Mesothelial cell of epicardium (in vitro differentiated cells): ENCODE measurements around the gene CDH26. TPM values are rescaled to one million over a fixed set of nuclear protein-coding genes. Genes with fewer than 3 reads are reported as not detected.

ENCODE experiments used
- DNase-seq, 2 experiments: peaks; one replicate each; pipeline ENCODE4 v3.0.0; 2021; ENCODE audit warnings: low spot score in 2 of 2; ENCODE audit not compliant: unreplicated experiment in 2 of 2
- H3K27ac Mint-ChIP-seq: 2 replicates; pipeline ENCODE4 v1.8.0; 2021; ENCODE audit warnings: mixed read lengths
- H3K27me3 Mint-ChIP-seq: 2 replicates; pipeline ENCODE4 v1.8.0; 2021; ENCODE audit warnings: low read depth, mixed read lengths
- H3K36me3 Mint-ChIP-seq: 2 replicates; pipeline ENCODE4 v1.8.0; 2021; ENCODE audit warnings: mixed read lengths
- H3K4me1 Mint-ChIP-seq: 2 replicates; pipeline ENCODE4 v1.8.0; 2021; ENCODE audit warnings: mixed read lengths
- H3K4me3 Mint-ChIP-seq: 2 replicates; pipeline ENCODE4 v1.8.0; 2021; ENCODE audit warnings: mild to moderate bottlenecking, moderate library complexity, mixed read lengths
- H3K9me3 Mint-ChIP-seq: 2 replicates; pipeline ENCODE4 v1.8.0; 2021; ENCODE audit warnings: mixed read lengths
- CTCF ChIP-seq: fragments of 200-600 bp; sonication (generic); IDR thresholded peaks from one replicate; pipeline ENCODE4 v1.5.0; 2021; ENCODE audit warnings: antibody characterized with exemption; ENCODE audit not compliant: unreplicated experiment
- total RNA-seq: library from RNA; stranded (reverse); gene quantifications from 3 replicates; pipeline ENCODE4 v1.2.1, GENCODE V29; 2021

The CDH26 gene
- total RNA-seq, 1 donor from 2014 or later, result 0.49 TPM

GRCh38 chr20:59985164-59985563, 26.9 kb downstream of the CDH26 start:
- H3K27me3 Mint-ChIP-seq, result no peaks in the 10 kb centered on the region
- no peak for DNase-seq
- H3K4me1 Mint-ChIP-seq, result peaks cover 3% of the 10 kb centered on the region
- H3K36me3 Mint-ChIP-seq, result no peaks in the 10 kb centered on the region
- H3K9me3 Mint-ChIP-seq, result peaks cover 4% of the 10 kb centered on the region
- H3K27ac Mint-ChIP-seq, result no peak overlapping the region
- H3K4me3 Mint-ChIP-seq, result no peak overlapping the region
- no peak for TF ChIP-seq CTCF

DNA sequence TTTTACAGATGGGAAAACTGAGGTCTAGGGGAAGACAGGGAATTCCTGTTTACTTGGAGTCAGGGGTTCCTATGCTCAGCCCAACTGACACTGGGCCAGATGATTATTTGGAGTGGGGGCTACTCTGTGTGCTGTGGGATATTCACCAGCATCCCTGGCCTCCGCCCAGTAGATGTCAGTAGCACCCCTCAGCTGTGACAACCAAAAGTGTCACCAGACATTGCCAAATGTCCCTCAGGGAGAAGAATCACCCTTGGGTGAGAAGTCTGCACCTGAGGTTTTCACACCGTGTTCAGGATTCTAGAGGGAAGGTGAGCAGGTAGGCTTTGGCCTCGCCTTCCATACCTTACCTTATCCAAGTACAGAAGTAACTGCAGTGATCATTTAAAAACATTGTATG, 27.6 kb downstream of the CDH26 start:
- H3K4me1 Mint-ChIP-seq, result peaks cover 3% of the 10 kb centered on the region
- no peak overlapping the region for H3K4me3 Mint-ChIP-seq
- H3K27me3 Mint-ChIP-seq, result no peaks in the 10 kb centered on the region
- no peaks in the 10 kb centered on the region for H3K9me3 Mint-ChIP-seq
- H3K36me3 Mint-ChIP-seq, result no peaks in the 10 kb centered on the region
- DNase-seq, result no peak
- TF ChIP-seq CTCF, result no peak
- H3K27ac Mint-ChIP-seq, result no peak overlapping the region

DNA sequence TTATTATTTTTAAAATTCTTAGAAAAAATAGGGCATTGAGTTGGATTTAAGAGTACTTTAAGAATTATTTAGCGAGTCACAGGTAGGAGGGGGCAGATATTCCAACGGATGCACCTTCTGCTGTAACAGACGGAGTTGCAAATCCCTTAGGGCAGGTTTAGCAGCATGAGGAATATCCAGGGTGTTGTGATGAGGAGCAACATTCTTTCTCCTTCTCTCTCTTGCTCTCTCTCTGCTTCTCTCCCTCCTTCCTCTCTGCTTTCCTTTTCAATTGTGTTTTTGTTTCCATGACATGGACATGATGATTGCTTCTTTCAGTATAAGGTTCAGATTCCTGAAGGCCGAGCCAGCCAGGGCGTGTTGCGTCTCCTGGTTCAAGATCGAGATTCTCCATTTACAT, 28.9 kb downstream of the CDH26 start:
- H3K9me3 Mint-ChIP-seq, result no peaks in the 10 kb centered on the region
- TF ChIP-seq CTCF, result no peak
- peaks cover 3% of the 10 kb centered on the region for H3K4me1 Mint-ChIP-seq
- no peak for DNase-seq
- H3K27me3 Mint-ChIP-seq, result no peaks in the 10 kb centered on the region
- no peak overlapping the region for H3K27ac Mint-ChIP-seq
- no peaks in the 10 kb centered on the region for H3K36me3 Mint-ChIP-seq
- H3K4me3 Mint-ChIP-seq, result no peak overlapping the region

DNA sequence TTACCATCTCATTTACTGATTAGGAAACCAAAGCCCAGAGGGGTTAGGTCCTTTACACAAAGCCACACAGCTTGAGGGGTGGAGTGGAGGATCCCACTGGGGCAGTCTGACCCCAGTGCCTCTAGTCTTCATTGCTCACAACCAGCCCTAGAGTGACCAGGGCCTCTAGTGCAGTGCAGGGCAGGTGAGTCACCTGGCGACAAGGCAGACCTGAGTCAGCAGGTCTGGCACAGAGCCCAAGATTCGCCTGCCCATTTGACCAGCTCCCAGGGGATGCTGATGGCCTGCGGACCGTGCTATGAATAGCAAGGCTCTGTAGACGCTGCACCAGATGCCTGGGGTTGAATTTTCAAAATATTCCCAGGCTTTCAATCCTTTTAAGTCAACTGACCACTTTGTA, 29.9 kb downstream of the CDH26 start:
- Mint-ChIP-seq H3K4me1 (peaks cover 11% of the 10 kb centered on the region), H3K27me3 (no peaks in the 10 kb centered on the region), H3K36me3 (no peaks in the 10 kb centered on the region)

GRCh38 chr20:59992526-59993084, 34.4 kb downstream of the CDH26 start:
- Mint-ChIP-seq H3K9me3 (no peaks in the 10 kb centered on the region), H3K4me1 (peaks cover 20% of the 10 kb centered on the region), H3K36me3 (no peaks in the 10 kb centered on the region), H3K27me3 (peaks cover 18% of the 10 kb centered on the region), H3K27ac (no peak overlapping the region), H3K4me3 (no peak overlapping the region)
- no peak for TF ChIP-seq CTCF
- DNase-seq, result no peak

More for the DNA sequence above, 29.9 kb downstream of the CDH26 start:
- H3K4me3 Mint-ChIP-seq, result no peak overlapping the region
- DNase-seq, result no peak
- no peak overlapping the region for H3K27ac Mint-ChIP-seq
- TF ChIP-seq CTCF, result no peak
- no peaks in the 10 kb centered on the region for H3K9me3 Mint-ChIP-seq
